Measurements from ENCODE around the gene VIPR1.

Gene VIPR1

GRCh38 chr3:42473083-42473932, 29.1 kb upstream of the VIPR1 start:
- no peak for TF ChIP-seq CTCF (IDR thresholded peaks at IDR 0.05; ENCODE audit: extremely low read depth, missing control alignments)
- no peak for DNase-seq (ENCODE audit: low spot score)

GRCh38 chr3:42476225-42477125, 26.0 kb upstream of the VIPR1 start:
- DNase-seq (ENCODE audit: low spot score): no peak
- TF ChIP-seq CTCF (IDR thresholded peaks at IDR 0.05; ENCODE audit: extremely low read depth, missing control alignments): no peak

GRCh38 chr3:42477696-42478095, 24.7 kb upstream of the VIPR1 start:
- no peak for TF ChIP-seq CTCF (IDR thresholded peaks at IDR 0.05; ENCODE audit: extremely low read depth, missing control alignments)

GRCh38 chr3:42478830-42479229, 23.6 kb upstream of the VIPR1 start:
- no peak for DNase-seq (ENCODE audit: low spot score)
- no peak for TF ChIP-seq CTCF (IDR thresholded peaks at IDR 0.05; ENCODE audit: extremely low read depth, missing control alignments)

More at GRCh38 chr3:42477696-42478095, 24.7 kb upstream of the VIPR1 start:
- no peak for DNase-seq (ENCODE audit: low spot score)

GRCh38 chr3:42486814-42487565, 15.5 kb upstream of the VIPR1 start:
- no peak for DNase-seq (ENCODE audit: low spot score)
- no peak for TF ChIP-seq CTCF (IDR thresholded peaks at IDR 0.05; ENCODE audit: extremely low read depth, missing control alignments)

GRCh38 chr3:42488687-42489086, 13.8 kb upstream of the VIPR1 start:
- DNase-seq (ENCODE audit: low spot score): no peak
- TF ChIP-seq CTCF (IDR thresholded peaks at IDR 0.05; ENCODE audit: extremely low read depth, missing control alignments): no peak

All from GM20000 (cell line).